Breast epithelium (tissue), 3 donors: ENCODE data around the gene MEF2C.

ENCODE experiments used
- CTCF ChIP-seq, 3 donors: fragments of 450-650 bp; IDR thresholded peaks; one replicate each; pipeline ENCODE4 v1.5.1; 2016 to 2017; ENCODE audit warnings: antibody characterized with exemption in 3 of 3, mild to moderate bottlenecking in 3 of 3, moderate library complexity in 3 of 3
- POLR2A ChIP-seq: fragments of 450-650 bp; IDR thresholded peaks from one replicate; pipeline ENCODE4 v1.6.1; 2016; ENCODE audit warnings: antibody characterized with exemption, mild to moderate bottlenecking, moderate library complexity
- POLR2AphosphoS5 ChIP-seq, 3 donors: sonication (generic); formaldehyde crosslinking; IDR thresholded peaks; one replicate each; pipeline ENCODE4 v1.6.1; 2017; ENCODE audit warnings: antibody characterized with exemption in 3 of 3

DNA sequence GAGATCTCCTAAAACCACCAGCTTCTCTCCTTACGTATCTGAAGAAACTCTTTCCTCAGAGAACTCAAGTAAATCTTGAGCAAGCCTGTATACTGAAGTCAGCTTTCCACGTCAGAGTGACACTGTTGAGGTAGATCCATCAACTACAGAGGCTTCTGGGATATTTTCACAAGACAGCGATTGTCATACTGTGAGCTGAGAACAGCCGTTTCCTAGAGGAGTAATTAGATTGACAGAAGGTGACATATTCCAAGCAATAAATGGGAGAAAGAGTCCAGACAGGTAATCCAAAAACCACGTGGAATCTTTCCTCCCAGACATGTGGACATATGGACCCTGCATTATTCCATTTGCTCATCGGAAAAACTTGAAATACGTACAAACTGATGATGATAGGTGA lies 117.2 kb downstream of the MEF2C start:
- TF ChIP-seq POLR2A (no peak), CTCF (IDR thresholded peaks at IDR 0.05) (no peak), POLR2AphosphoS5 (IDR thresholded peaks at IDR 0.05) (no peak)
